ENCODE results near the gene LBX2.

LBX2 gene

DNA sequence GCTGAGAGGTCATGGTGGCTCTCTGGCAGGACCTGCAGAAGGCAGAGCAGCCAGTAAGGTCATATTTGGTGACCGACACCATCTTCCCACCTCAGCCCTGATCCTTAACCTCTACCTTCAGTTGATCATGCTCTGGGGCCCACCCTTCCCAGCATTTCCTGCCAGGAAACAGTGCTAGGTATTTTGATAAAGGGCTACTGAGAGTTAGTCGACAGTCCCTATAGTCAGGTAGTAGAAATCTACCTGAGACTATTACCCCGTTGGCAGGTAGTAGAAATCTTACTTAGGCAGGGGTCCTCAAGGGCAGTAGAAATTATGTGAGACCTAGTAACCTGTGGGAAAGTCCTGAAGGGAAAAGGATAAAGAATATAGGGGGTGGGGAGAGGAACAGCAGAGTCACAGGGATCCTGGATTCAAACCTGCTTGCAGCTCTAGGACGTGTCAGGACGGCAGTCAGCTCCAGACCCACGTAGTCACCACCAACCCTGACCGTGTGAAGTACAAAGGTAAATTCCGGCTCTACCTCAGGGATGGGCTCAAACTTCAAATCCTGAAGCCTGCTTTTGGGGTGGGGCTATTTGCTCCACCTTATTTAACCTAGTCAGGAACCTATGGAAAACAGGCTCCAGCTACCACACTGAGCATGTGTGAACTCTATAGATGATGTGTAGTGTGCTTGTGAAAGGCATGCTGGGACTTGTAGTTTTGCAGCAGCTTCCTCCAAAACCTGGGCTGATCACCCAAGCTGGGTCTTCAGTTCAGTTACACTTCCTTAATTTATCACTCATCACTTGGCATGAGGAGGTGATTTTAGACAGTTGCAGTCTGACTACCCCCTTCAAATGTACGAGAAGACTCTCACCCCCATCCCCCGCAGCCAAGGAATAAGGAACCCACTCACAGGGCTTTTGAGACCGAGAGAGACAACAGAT lies 26.6 kb upstream of the LBX2 start, which contains the start of gene DQX1:
Gene DQX1 (minus strand): TSS at position 515 of the 932 bp plus-strand sequence. CDS start 502 bp downstream, at position 13.
- DNase-seq, result no peak

GRCh38 chr2:74524955-74525716 lies 25.7 kb upstream of the LBX2 start:
- no peak for DNase-seq

GRCh38 chr2:74524005-74524404 lies 24.6 kb upstream of the LBX2 start:
- DNase-seq, result no peak

GRCh38 chr2:74522516-74522915 lies 23.1 kb upstream of the LBX2 start:
- DNase-seq, result no peak

DNA sequence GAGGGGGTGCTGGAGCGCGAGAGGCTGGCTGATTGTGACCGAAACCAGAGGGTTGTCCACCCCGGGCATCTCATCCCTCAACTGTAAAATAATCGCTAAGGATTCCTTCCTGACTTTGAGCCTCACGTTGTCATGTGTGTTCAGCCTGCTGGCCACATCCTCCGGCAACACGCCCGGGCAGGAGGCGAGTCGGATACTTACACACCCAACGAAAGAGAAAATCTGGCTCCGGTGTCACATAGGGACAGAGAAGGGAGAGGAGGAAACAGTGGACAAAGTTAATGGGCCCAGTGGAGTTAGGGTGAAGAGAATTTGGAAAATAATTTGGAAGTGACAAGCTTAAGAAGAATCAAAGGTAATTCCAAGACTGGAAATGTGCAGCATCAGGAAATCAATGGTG lies 17.2 kb upstream of the LBX2 start:
- no peak for DNase-seq

- DNase-seq, result peak; percentile 58
These were observed 16.7 kb upstream of the LBX2 start for GRCh38 chr2:74515981-74516633.

DNA sequence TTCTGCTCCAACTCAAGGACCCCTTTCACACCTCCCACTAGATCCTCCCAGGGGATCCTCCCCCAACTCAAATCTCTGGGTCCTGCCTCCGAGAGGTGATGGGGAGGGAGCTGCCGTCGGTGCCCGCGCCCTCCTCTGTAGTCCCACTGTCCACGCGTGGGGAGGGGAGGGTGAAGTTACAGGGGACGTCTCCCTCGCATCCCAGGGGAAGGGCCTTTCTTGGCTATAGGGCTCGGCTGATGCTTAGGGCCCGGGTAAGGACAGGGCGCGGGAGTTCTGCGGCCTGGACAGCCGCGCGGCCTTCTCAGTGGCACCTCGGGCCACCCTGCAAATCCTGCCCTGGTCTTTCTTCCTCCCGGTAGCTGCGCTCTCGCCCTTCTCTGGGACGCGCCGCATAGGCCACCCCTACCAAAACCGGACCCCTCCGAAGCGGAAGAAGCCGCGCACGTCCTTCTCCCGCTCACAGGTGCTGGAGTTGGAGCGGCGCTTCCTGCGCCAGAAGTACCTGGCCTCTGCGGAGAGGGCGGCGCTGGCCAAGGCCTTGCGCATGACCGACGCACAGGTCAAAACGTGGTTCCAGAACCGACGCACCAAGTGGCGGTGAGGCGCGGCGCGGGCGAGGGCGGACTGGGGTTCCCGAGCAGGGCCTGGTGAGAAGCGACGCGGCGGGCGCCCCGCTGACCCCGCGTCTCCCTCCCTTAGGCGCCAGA lies 16.0 kb upstream of the LBX2 start:
- DNase-seq, result no peak

DNA sequence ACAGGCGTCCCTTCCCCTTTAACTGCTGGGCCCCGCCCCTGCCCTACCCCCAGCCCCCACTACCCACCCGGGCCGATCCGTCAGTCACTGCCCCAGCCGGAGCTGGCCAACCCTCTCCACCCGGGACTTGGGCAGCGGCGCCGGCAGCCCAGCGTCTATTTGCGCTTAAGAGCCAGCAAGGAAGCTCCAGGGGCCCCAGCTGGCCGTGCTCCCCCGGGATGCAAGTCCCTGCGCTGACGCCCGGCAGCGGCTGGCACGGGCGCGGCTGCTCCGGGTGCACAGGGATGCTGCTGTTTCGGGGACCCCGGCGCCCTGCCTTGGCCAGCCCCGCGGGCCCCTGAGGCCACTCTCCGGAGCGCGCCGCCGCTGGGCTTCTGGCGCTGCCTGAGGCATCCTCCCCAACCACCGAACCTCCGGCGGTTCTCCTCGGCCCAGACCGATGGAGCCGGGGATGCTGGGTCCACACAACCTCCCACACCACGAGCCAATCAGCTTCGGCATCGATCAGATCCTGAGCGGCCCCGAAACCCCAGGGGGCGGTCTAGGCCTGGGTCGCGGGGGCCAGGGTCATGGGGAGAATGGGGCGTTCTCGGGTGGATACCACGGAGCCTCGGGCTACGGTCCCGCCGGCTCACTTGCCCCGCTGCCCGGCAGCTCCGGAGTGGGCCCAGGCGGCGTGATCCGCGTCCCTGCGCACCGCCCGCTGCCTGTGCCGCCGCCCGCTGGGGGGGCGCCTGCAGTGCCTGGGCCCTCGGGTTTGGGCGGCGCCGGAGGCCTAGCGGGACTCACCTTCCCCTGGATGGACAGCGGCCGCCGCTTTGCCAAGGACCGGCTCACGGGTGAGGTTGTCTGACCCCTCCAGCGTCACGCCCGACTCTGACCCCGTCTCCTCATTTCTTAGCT lies 15.2 kb upstream of the LBX2 start, which contains the start of gene TLX2:
Gene TLX2 (plus strand): TSS at position 83 of the 903 bp plus-strand sequence. CDS start 357 bp downstream, at position 440.
- no peak for DNase-seq

DNA sequence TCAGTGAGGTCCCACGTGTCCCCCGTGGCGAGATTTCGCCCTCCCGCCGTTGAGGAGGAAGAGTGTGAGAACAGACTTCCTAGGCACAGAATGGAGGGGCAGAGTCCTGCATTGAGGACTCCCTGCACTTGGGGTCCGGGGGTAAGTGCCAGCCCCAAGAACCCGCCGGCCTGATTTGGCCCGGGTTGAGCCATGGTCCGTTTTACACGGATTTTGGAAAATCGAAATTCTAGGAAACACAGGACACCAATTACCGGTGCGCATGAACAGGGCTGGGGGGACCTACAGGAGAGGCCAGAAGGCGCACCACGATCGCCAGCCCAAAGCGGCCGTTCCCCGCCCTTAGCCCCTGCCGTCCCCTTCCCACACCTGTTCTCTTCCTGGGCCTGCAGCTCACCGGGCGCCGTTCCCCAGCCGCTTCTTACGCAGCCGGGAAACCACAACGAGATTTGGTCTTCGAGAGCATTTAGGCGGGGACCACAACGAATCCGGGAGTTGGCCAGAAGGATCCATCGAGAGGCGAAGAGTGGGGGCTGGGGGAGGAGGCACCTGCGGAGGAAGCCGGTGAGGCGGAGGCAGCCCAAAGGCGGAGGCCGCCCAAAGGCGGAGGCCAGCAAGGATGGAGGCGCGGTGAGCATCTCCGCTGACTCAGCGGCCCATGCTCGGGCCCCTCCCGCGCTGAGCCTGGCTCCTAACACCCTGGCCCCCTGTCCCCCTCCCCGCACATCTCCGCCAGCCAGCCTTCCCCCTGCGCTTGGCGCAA lies 14.4 kb upstream of the LBX2 start:
- no peak for DNase-seq

DNA sequence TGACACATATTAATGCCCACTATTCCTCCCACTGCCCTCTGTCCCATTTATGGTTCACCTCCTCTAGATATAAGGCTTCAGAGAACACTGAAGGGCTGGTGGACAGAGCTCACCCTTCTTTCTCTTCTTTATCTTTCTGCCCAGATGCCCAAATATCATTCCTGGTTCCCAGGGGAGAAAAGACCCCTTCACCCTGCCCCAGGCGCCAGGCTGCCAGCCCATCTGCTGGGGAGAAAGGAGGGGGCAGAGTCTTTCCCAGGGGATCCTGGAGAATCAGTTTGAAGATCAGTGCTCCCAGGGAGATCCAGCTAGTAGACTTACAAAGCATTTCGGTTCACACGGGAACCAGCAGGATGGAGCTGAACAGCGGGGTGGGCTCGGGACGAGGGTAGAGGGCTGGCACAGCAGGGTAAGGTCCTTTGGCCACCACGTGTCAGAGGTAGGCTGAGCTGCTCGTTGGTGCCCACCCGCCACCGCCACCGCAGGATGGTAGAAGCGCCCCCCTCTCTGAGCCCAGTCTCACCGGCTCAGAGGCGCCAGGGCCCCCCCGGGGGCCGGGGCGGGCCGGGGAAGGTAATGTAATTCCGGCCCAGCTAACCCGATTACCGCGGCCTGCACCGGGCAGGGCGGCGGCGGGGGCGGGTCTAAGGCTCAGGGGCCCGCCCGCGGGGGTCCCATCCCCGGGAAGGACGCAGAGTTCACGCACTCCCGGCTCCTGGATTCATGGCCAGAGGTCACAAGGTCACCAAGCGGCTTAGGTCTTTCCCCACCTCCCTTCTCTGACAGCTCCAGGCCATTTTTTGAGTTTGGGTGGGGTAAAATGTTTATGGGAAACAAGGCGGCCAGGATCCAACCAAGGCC lies 13.6 kb upstream of the LBX2 start:
- DNase-seq, result no peak

DNA sequence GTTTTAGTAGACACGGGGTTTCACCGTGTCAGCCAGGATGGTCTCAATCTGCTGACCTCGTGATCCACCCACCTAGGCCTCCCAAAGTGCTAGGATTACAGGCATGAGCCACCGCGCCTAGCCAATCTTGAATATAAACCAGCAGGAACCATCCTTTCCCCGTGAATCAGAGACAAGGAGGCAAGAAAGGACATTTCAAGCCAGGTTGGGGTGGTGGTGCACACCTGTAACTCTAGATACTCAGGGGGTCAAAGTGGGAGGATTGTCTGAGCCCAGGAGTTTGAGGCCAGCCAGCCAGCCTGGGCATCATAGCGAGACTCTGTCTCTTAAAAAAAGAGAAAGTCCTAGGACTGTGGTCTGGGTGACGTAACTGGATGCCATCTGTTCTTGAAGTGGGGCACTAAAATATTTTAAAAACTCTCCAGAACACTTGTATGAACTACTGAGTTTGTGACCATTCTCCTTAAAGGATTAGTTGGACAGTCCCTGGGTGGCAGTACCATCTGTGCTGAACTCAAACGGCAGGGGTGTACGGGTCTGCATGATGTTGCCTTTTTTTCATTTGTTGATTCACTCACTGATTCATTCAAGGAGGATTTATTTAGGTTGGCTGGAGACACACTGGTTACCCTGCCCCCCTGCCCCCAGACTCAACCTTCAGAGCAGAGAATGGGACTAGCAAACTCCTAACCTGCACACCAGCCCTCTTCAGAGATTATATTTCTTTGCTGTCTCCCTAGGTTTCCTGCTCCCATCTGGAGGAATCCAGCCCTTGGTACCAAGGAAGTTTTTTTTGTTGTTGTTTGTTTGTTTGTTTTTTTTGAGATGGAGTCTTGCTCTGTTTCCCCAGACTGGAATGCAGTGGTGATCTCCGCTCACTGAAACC lies 11.9 kb upstream of the LBX2 start:
- no peak for DNase-seq

GRCh38 chr2:74510272-74510671 lies 10.9 kb upstream of the LBX2 start:
- no peak for DNase-seq

DNA sequence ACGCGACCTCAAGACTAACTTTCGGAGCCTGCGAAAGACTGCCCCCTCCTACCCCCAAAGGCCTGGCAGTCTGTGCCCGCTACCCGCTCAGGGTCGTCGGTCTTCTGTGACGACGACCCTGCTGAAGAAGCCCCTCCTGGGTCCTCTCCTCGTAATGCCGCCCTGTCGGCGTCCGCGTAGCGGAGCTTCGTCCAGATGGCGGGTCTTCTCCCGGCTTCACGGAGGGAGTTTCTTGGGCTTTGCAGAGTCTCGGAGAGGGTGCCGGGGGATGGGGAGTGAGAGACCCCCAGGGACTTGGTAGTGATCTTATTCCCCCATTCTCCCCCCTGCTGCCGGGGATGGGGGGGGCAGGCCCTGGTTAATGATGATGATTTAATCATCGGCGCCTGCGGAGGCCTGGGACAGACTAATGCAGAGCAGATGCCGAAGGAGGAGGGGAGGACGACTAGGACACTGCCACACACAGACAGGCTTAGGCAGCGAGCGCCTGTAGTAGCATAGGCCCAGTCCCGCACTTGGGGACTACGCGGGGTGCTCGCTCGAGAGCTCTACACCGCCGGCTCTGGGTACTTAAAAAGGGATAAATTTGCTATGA lies 8.6 kb upstream of the LBX2 start:
- DNase-seq, result peak; percentile 26

- DNase-seq, result peak; percentile 94
These were observed 7.9 kb upstream of the LBX2 start, which contains the start of gene PCGF1 for GRCh38 chr2:74507145-74507925. Gene PCGF1, minus strand, starts transcription at chr2:74507695. Its CDS starts 27 bp downstream, at chr2:74507668.

DNA sequence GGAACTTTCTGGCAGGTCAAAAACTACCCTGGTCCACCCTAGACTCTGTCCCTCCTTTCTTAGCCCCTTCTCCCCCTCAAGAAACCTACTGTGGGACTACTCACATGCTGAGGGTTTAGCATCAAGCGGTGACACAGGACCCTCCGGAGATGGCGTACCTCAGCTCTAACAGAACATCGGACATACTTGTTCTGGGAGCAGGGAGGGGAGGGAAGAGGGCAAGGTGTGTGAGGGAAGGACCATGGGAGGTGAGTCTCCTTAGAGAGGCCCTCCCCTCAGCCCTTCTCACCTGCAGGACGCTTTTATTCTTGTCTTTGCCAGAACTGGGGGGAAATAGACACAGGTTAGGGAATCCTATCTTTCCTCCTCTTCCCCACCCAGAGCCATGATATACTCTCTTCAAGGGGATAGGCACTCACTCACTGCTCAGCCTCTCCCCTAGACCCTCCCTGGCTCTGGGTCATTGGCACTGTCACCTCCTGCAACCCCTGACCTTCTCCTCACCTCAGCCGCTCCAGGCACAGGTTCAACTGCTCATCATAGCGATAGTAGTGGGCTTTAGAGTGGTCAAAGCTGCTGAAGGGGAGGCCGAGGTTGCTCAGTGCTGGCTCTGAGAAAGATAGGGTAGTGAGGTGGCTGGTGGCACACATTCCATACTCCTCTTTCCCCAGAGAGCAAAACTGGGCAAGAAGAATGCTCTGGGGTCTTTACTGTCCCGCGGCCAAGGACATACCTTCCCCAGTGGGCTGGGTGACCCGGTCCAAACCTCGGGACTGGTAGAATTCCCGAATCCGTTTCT lies 6.2 kb upstream of the LBX2 start:
- DNase-seq, result no peak

DNA sequence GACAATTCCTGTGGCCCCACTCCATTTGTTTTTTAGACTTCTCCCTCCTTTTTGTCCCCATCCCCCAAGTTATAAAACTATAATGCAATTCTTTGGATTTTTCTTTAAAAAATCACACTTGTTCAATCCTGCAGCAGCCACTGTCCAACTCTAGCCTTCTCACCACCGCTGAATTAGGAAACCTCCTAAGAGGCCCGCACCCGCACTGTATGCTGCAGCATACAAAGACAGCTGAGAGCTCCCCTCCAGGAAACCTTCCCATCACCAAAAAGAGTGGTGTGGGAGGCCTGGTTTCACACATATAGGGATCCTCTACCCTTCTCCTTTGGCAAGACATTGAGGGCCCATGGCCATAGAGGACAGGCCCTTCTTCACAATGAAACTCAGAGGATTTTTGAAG lies 5.2 kb upstream of the LBX2 start:
- DNase-seq, result no peak

All from effector CD8-positive, alpha-beta T cell (primary cell).